WTC11 (cell line): ENCODE measurements around the gene MEFV. TPM values are rescaled to one million over a fixed set of nuclear protein-coding genes. Genes with fewer than 3 reads are reported as not detected.

ENCODE experiments used
- ATAC-seq: fragments of 200-7000 bp; cut with Tn5 transposase; 2 replicates; pipeline ENCODE4 v1.10.0; 2021; ENCODE audit warnings: mild to moderate bottlenecking, moderate library complexity
- Bru-seq: library from RNA; stranded (reverse); fragments of 400-500 nt; gene quantifications from one replicate; lab custom pipeline; 2021; lab: Mats Ljungman, UMichigan
- CTCF ChIA-PET: fragments of 300-600 bp; sonication (Branson Sonifier 250); formaldehyde crosslinking; loops from one replicate; lab custom pipeline; 2021; ENCODE audit warnings: antibody characterized with exemption; lab: Charles Lee
- POLR2A ChIA-PET: fragments of 350-600 bp; sonication (Branson Sonifier 250); formaldehyde crosslinking; loops from one replicate; lab custom pipeline; 2021; ENCODE audit warnings: antibody characterized with exemption; lab: Charles Lee
- DNase-seq: peaks from one replicate; pipeline ENCODE4 v3.0.0; 2021; ENCODE audit warnings: low spot score
- H3K27ac Mint-ChIP-seq: 2 replicates; pipeline ENCODE4 v1.8.0; 2021; ENCODE audit warnings: mixed read lengths
- H3K27me3 Mint-ChIP-seq: 2 replicates; pipeline ENCODE4 v1.8.0; 2021; ENCODE audit warnings: low read depth, mild to moderate bottlenecking, moderate library complexity, mixed read lengths
- H3K36me3 Mint-ChIP-seq: 2 replicates; pipeline ENCODE4 v1.8.0; 2021; ENCODE audit warnings: mixed read lengths
- H3K4me1 Mint-ChIP-seq: 2 replicates; pipeline ENCODE4 v1.8.0; 2022; ENCODE audit warnings: mixed read lengths
- H3K4me3 Mint-ChIP-seq: 2 replicates; pipeline ENCODE4 v1.8.0; 2021; ENCODE audit warnings: mild to moderate bottlenecking, moderate library complexity, mixed read lengths
- H3K9me3 Mint-ChIP-seq: 2 replicates; pipeline ENCODE4 v1.8.0; 2021; ENCODE audit warnings: mixed read lengths
- AFF4 ChIP-seq: sonication (generic); formaldehyde crosslinking; IDR thresholded peaks from 2 replicates; pipeline ENCODE4 v1.8.1; 2023; ENCODE audit warnings: mild to moderate bottlenecking, missing genetic modification reagents, borderline replicate concordance
- ELF4 ChIP-seq: sonication (generic); formaldehyde crosslinking; IDR thresholded peaks from 2 replicates; pipeline ENCODE4 v1.8.1; 2022; ENCODE audit warnings: low read depth, mild to moderate bottlenecking, moderate library complexity, missing genetic modification reagents
- IRF2 ChIP-seq: sonication (generic); formaldehyde crosslinking; IDR thresholded peaks from 2 replicates; pipeline ENCODE4 v1.8.0; 2022; ENCODE audit warnings: low read depth, missing genetic modification reagents, borderline replicate concordance
- KAT7 ChIP-seq: sonication (generic); formaldehyde crosslinking; IDR thresholded peaks from 2 replicates; pipeline ENCODE4 v1.8.1; 2023; ENCODE audit warnings: missing genetic modification reagents, mild to moderate bottlenecking, borderline replicate concordance
- NFATC4 ChIP-seq: fragments of 250-450 bp; sonication (Bioruptor Pico); IDR thresholded peaks from 2 replicates; pipeline ENCODE4 v1.9.0; 2021; ENCODE audit warnings: mild to moderate bottlenecking
- NR2C2 ChIP-seq: sonication (generic); formaldehyde crosslinking; IDR thresholded peaks from 2 replicates; pipeline ENCODE4 v1.8.0; 2022; ENCODE audit warnings: mild to moderate bottlenecking, missing genetic modification reagents
- TCF7 ChIP-seq: sonication (generic); formaldehyde crosslinking; IDR thresholded peaks from 2 replicates; pipeline ENCODE4 v1.8.0; 2022; ENCODE audit warnings: mild to moderate bottlenecking, low read depth, missing genetic modification reagents, moderate library complexity
- TP53 ChIP-seq: sonication (generic); formaldehyde crosslinking; IDR thresholded peaks from 2 replicates; pipeline ENCODE4 v1.8.1; 2023; ENCODE audit warnings: mild to moderate bottlenecking, missing genetic modification reagents
- ZNF219 ChIP-seq: sonication (generic); formaldehyde crosslinking; IDR thresholded peaks from 2 replicates; pipeline ENCODE4 v1.8.0; 2023; ENCODE audit warnings: missing genetic modification reagents, mild to moderate bottlenecking, borderline replicate concordance
- ZNF317 ChIP-seq: sonication (generic); formaldehyde crosslinking; IDR thresholded peaks from 2 replicates; pipeline ENCODE4 v1.8.1; 2023; ENCODE audit warnings: low read depth, mild to moderate bottlenecking, moderate library complexity, missing genetic modification reagents, borderline replicate concordance
- long read RNA-seq, 3 experiments: library from RNA in 1 of 3; library from capped mRNA in 1 of 3; library from polyadenylated mRNA in 1 of 3; unstranded in 2 of 3; stranded (forward) in 1 of 3; transcript quantifications; one replicate each; pipeline ENCODE4 v2.0.0, GENCODE V29; 2021
- total RNA-seq: library from RNA; stranded (reverse); gene quantifications from 3 replicates; pipeline ENCODE4 v1.2.3, GENCODE V29; 2021
- TF ChIP-seq, protein P1 (sequence below): fragments of 250-450 bp; sonication (Bioruptor Pico); IDR thresholded peaks from 2 replicates; pipeline ENCODE4 v1.8.0; 2021; ENCODE audit warnings: mild to moderate bottlenecking
- TF ChIP-seq, protein P2 (sequence below): fragments of 250-450 bp; sonication (Bioruptor Pico); IDR thresholded peaks from 2 replicates; pipeline ENCODE4 v1.9.0; 2021; ENCODE audit warnings: mild to moderate bottlenecking, borderline replicate concordance
- TF ChIP-seq, protein P3 (sequence below): sonication (generic); formaldehyde crosslinking; IDR thresholded peaks from 2 replicates; pipeline ENCODE4 v1.8.1; 2023; ENCODE audit warnings: mild to moderate bottlenecking, missing genetic modification reagents

Gene MEFV, protein sequence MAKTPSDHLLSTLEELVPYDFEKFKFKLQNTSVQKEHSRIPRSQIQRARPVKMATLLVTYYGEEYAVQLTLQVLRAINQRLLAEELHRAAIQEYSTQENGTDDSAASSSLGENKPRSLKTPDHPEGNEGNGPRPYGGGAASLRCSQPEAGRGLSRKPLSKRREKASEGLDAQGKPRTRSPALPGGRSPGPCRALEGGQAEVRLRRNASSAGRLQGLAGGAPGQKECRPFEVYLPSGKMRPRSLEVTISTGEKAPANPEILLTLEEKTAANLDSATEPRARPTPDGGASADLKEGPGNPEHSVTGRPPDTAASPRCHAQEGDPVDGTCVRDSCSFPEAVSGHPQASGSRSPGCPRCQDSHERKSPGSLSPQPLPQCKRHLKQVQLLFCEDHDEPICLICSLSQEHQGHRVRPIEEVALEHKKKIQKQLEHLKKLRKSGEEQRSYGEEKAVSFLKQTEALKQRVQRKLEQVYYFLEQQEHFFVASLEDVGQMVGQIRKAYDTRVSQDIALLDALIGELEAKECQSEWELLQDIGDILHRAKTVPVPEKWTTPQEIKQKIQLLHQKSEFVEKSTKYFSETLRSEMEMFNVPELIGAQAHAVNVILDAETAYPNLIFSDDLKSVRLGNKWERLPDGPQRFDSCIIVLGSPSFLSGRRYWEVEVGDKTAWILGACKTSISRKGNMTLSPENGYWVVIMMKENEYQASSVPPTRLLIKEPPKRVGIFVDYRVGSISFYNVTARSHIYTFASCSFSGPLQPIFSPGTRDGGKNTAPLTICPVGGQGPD
- total RNA-seq (0.09 to 0.21 TPM (median 0.14 TPM) in 3 replicates), Bru-seq, nascent RNA (not detected)
- long read RNA-seq, experiment 1, result 0 reads
- long read RNA-seq, experiment 2, result 0 reads
- long read RNA-seq, experiment 3, result 0 reads

DNA sequence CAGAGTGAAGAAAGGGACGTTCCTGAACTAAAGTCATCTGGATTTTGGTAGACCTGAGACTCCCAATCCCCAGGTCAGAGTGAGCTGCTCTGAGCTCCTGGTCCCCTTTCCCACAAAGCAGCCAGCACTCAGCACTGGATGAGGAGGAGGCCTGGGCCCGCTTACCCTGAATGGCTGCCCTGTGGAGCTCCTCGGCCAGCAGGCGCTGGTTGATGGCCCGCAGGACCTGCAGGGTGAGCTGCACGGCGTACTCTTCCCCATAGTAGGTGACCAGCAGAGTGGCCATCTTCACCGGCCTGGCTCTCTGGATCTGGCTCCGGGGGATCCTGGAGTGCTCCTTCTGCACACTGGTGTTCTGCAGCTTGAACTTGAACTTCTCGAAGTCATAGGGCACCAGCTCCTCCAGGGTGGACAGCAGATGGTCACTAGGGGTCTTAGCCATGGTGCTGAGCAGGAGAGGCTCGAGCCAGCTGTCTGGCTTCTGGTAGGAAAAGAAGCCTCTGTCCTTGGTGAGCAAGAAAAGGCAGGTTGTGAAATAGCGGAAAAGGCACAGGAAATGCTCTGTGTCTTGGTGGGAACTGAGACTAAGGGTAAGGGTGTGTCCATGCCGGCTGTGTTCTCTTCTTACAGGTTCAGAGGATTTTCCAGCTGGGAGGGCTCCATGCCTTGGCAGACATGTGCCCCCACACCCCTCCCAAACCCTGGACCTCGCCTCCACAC lies at the start of gene MEFV:
MEFV (minus strand) TSS at position 488 of the 720 bp plus-strand sequence; CDS start at position 442, 46 bp downstream.
- CTCF ChIA-PET, result interaction anchor here (1.2 to 1.5 kb wide), 2 partner anchors 11 to 22 kb away, joined by 3 to 5 read pairs; partner anchors contain the start of gene ZNF200
- ATAC-seq (no peak), DNase-seq (no peak)
- POLR2A ChIA-PET, result interaction anchor here (0.6 kb wide), 1 partner anchor 16 kb away, joined by 3 read pairs; no protein-coding TSS in a partner anchor
- TF ChIP-seq ZNF317 (no peak), AFF4 (CRISPR knock-in tag) (no peak), KAT7 (CRISPR knock-in tag) (no peak), ZNF219 (CRISPR knock-in tag) (no peak), ELF4 (CRISPR knock-in tag) (no peak), NFATC4 (CRISPR knock-in tag) (no peak)
- TF ChIP-seq, protein P1, sequence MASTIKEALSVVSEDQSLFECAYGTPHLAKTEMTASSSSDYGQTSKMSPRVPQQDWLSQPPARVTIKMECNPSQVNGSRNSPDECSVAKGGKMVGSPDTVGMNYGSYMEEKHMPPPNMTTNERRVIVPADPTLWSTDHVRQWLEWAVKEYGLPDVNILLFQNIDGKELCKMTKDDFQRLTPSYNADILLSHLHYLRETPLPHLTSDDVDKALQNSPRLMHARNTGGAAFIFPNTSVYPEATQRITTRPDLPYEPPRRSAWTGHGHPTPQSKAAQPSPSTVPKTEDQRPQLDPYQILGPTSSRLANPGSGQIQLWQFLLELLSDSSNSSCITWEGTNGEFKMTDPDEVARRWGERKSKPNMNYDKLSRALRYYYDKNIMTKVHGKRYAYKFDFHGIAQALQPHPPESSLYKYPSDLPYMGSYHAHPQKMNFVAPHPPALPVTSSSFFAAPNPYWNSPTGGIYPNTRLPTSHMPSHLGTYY (CRISPR knock-in tag), result no peak
- TF ChIP-seq, protein P2, sequence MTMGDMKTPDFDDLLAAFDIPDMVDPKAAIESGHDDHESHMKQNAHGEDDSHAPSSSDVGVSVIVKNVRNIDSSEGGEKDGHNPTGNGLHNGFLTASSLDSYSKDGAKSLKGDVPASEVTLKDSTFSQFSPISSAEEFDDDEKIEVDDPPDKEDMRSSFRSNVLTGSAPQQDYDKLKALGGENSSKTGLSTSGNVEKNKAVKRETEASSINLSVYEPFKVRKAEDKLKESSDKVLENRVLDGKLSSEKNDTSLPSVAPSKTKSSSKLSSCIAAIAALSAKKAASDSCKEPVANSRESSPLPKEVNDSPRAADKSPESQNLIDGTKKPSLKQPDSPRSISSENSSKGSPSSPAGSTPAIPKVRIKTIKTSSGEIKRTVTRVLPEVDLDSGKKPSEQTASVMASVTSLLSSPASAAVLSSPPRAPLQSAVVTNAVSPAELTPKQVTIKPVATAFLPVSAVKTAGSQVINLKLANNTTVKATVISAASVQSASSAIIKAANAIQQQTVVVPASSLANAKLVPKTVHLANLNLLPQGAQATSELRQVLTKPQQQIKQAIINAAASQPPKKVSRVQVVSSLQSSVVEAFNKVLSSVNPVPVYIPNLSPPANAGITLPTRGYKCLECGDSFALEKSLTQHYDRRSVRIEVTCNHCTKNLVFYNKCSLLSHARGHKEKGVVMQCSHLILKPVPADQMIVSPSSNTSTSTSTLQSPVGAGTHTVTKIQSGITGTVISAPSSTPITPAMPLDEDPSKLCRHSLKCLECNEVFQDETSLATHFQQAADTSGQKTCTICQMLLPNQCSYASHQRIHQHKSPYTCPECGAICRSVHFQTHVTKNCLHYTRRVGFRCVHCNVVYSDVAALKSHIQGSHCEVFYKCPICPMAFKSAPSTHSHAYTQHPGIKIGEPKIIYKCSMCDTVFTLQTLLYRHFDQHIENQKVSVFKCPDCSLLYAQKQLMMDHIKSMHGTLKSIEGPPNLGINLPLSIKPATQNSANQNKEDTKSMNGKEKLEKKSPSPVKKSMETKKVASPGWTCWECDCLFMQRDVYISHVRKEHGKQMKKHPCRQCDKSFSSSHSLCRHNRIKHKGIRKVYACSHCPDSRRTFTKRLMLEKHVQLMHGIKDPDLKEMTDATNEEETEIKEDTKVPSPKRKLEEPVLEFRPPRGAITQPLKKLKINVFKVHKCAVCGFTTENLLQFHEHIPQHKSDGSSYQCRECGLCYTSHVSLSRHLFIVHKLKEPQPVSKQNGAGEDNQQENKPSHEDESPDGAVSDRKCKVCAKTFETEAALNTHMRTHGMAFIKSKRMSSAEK (CRISPR knock-in tag), result no peak
- Mint-ChIP-seq H3K27me3 (peaks cover 56% of the 10 kb centered on the region), H3K36me3 (no peaks in the 10 kb centered on the region), H3K4me3 (no peak within 1 kb of the TSS), H3K27ac (no peak within 1 kb of the TSS), H3K9me3 (peaks cover 9% of the 10 kb centered on the region), H3K4me1 (no peaks in the 10 kb centered on the region)

DNA sequence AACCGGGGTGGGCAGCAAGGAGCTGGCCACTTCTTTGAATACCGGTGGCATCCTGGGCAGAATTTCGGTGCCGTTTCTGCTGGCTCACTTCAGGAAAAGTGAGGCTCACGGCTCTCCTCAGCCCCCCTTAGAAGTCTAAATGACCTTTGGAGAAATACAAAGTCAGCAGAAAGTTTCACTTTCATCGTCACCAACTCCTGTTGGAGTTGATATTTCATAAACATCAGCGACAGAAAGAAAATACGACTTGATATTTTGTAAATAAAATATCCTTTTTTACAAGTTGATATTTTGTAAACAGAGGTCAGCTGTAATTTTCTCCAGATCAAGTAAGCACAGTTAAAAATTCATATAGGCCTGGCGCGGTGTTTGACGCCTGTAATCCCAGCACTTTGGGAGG lies 49.6 kb upstream of the MEFV start:
- ChIA-PET CTCF (no interaction called here), POLR2A (interaction anchor here (0.5 to 2.2 kb wide), 3 partner anchors 23 to 396 kb away, joined by 4 to 12 read pairs (median 11); partner anchors contain the start of genes ZNF174, ZNF263 and ZSCAN32)
- H3K27me3 Mint-ChIP-seq, result peaks cover 25% of the 10 kb centered on the region
- ATAC-seq (no peak), DNase-seq (no peak)
- H3K4me1 Mint-ChIP-seq, result peaks cover 8% of the 10 kb centered on the region
- H3K36me3 Mint-ChIP-seq, result peaks cover 72% of the 10 kb centered on the region
- H3K9me3 Mint-ChIP-seq, result peaks cover 40% of the 10 kb centered on the region
- H3K4me3 Mint-ChIP-seq, result peak overlapping the region; percentile 77
- H3K27ac Mint-ChIP-seq, result no peak overlapping the region
- TF ChIP-seq, protein P3, sequence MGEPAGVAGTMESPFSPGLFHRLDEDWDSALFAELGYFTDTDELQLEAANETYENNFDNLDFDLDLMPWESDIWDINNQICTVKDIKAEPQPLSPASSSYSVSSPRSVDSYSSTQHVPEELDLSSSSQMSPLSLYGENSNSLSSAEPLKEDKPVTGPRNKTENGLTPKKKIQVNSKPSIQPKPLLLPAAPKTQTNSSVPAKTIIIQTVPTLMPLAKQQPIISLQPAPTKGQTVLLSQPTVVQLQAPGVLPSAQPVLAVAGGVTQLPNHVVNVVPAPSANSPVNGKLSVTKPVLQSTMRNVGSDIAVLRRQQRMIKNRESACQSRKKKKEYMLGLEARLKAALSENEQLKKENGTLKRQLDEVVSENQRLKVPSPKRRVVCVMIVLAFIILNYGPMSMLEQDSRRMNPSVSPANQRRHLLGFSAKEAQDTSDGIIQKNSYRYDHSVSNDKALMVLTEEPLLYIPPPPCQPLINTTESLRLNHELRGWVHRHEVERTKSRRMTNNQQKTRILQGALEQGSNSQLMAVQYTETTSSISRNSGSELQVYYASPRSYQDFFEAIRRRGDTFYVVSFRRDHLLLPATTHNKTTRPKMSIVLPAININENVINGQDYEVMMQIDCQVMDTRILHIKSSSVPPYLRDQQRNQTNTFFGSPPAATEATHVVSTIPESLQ (CRISPR knock-in tag), result no peak
- no peak for TF ChIP-seq TP53 (CRISPR knock-in tag)
- no peak for TF ChIP-seq TCF7
- TF ChIP-seq IRF2 (CRISPR knock-in tag), result no peak
- no peak for TF ChIP-seq NR2C2 (CRISPR knock-in tag)
- no peak for TF ChIP-seq AFF4 (CRISPR knock-in tag)
